ENCODE data around the gene SMIM36.
A peak's percentile ranks its signal among the peaks of the same experiment; 100 is the strongest.
"Not testable (repeated sequence)": the region's sequence is repeated elsewhere in the genome, so short reads cannot be mapped to it uniquely, and the experiment has no call there.

The SMIM36 gene

GRCh38 chr17:55510986-55511721 is at the start of gene SMIM36:
Gene SMIM36 (minus strand): TSS chr17:55511452.
- DNase-seq = peak in 2 of 56 donors; percentile 1

GRCh38 chr17:55555772-55556171 is 44.5 kb upstream of the SMIM36 start:
- no peak for DNase-seq

GRCh38 chr17:55549140-55549539 is 37.9 kb upstream of the SMIM36 start:
- no peak for DNase-seq

GRCh38 chr17:55546991-55547664 is 35.9 kb upstream of the SMIM36 start:
- DNase-seq = peak in 3 of 56 donors; percentile 12 to 21 (median 16)

- no peak for DNase-seq
These were observed 35.2 kb upstream of the SMIM36 start for GRCh38 chr17:55546481-55546880.

GRCh38 chr17:55545806-55546205 is 34.6 kb upstream of the SMIM36 start:
- DNase-seq = no peak

GRCh38 chr17:55543709-55544108 is 32.5 kb upstream of the SMIM36 start:
- no peak for DNase-seq

- no peak for DNase-seq
These were observed 29.3 kb upstream of the SMIM36 start for GRCh38 chr17:55540414-55541091.

- DNase-seq = no peak
These were observed 25.0 kb upstream of the SMIM36 start for GRCh38 chr17:55536205-55536604.

GRCh38 chr17:55533608-55534007 is 22.4 kb upstream of the SMIM36 start:
- no peak for DNase-seq

- no peak for DNase-seq
These were observed 21.4 kb upstream of the SMIM36 start for GRCh38 chr17:55532670-55533069.

- DNase-seq = no peak
These were observed 19.9 kb upstream of the SMIM36 start for GRCh38 chr17:55531053-55531728.

GRCh38 chr17:55530064-55530463 is 18.8 kb upstream of the SMIM36 start:
- DNase-seq = no peak

GRCh38 chr17:55527540-55528118 is 16.4 kb upstream of the SMIM36 start:
- DNase-seq = peak in 20 of 56 donors; percentile 1 to 48 (median 7)

GRCh38 chr17:55524440-55525220 is 13.4 kb upstream of the SMIM36 start:
- DNase-seq = no peak

- not testable (repeated sequence) for DNase-seq
These were observed 11.8 kb upstream of the SMIM36 start for GRCh38 chr17:55523032-55523431.

GRCh38 chr17:55521186-55521585 is 9.9 kb upstream of the SMIM36 start:
- no peak for DNase-seq

- no peak for DNase-seq
These were observed 9.2 kb upstream of the SMIM36 start for GRCh38 chr17:55520402-55520801.

GRCh38 chr17:55518510-55518909 is 7.3 kb upstream of the SMIM36 start:
- DNase-seq = no peak

GRCh38 chr17:55513885-55514590 is 2.8 kb upstream of the SMIM36 start:
- DNase-seq = peak in 48 of 56 donors; percentile 1 to 87 (median 41)
